ENCODE results near the gene BCAP31. TPM values are rescaled to one million over a fixed set of nuclear protein-coding genes. Genes with fewer than 3 reads are reported as not detected.

The BCAP31 gene
- total RNA-seq, 2 donors from 2014 or later: 192 to 206 TPM

GRCh38 chrX:153667281-153667955, 56.8 kb downstream of the BCAP31 start:
- Histone ChIP-seq H3K27ac (ENCODE audit: low read depth, low read length) (no peak overlapping the region), H3K4me3 (ENCODE audit: low read length) (no peak overlapping the region), H3K36me3 (ENCODE audit: control insufficient read depth, insufficient read depth, low read length) (no peaks in the 10 kb centered on the region), H3K9me3 (ENCODE audit: control insufficient read depth, low read length) (no peaks in the 10 kb centered on the region), H3K9ac (ENCODE audit: extremely low read depth, low read length, poor library complexity, severe bottlenecking) (no peak overlapping the region), H3K27me3 (ENCODE audit: control insufficient read depth, insufficient read depth, low read length, poor library complexity, severe bottlenecking) (peaks cover 4% of the 10 kb centered on the region), H3K4me1 (ENCODE audit: control insufficient read depth, insufficient read depth, low read length) (no peaks in the 10 kb centered on the region)
- peak overlapping the region; percentile 28 for H3K4me3 Mint-ChIP-seq
- no peaks in the 10 kb centered on the region for H3K36me3 Mint-ChIP-seq (ENCODE audit: low read depth)
- no peak for TF ChIP-seq CTCF (conservative IDR thresholded peaks at IDR 0.05)
- peak; percentile 25 for DNase-seq
- peaks cover 42% of the 10 kb centered on the region for H3K27me3 Mint-ChIP-seq (ENCODE audit: insufficient read depth)
- no peaks in the 10 kb centered on the region for H3K4me1 Mint-ChIP-seq
- no peak overlapping the region for H3K27ac Mint-ChIP-seq
- H3K9me3 Mint-ChIP-seq: peaks cover 65% of the 10 kb centered on the region
- 90% methylated on average over 2 to 11 of the region's 11 CpGs for WGBS, 2 experiments (ENCODE audit: insufficient coverage in 1 of 2, insufficient read length in 1 of 2)

- Histone ChIP-seq H3K27me3 (ENCODE audit: control insufficient read depth, insufficient read depth, low read length, poor library complexity, severe bottlenecking) (peaks cover 18% of the 10 kb centered on the region), H3K4me3 (ENCODE audit: low read length) (no peak overlapping the region), H3K9me3 (ENCODE audit: control insufficient read depth, low read length) (no peaks in the 10 kb centered on the region), H3K36me3 (ENCODE audit: control insufficient read depth, insufficient read depth, low read length) (no peaks in the 10 kb centered on the region), H3K4me1 (ENCODE audit: control insufficient read depth, insufficient read depth, low read length) (no peaks in the 10 kb centered on the region), H3K9ac (ENCODE audit: extremely low read depth, low read length, poor library complexity, severe bottlenecking) (no peak overlapping the region), H3K27ac (ENCODE audit: low read depth, low read length) (no peak overlapping the region)
- Mint-ChIP-seq H3K4me1 (no peaks in the 10 kb centered on the region), H3K36me3 (ENCODE audit: low read depth) (no peaks in the 10 kb centered on the region), H3K27ac (no peak overlapping the region), H3K27me3 (ENCODE audit: insufficient read depth) (peaks cover 54% of the 10 kb centered on the region), H3K9me3 (peaks cover 67% of the 10 kb centered on the region), H3K4me3 (no peak overlapping the region)
- no peak for TF ChIP-seq CTCF (conservative IDR thresholded peaks at IDR 0.05)
- peak; percentile 22 for DNase-seq
- 83 to 100% methylated on average over 1 to 9 of the region's 9 CpGs for WGBS, 2 experiments (ENCODE audit: insufficient coverage in 1 of 2, insufficient read length in 1 of 2)
Observed at GRCh38 chrX:153665726-153666306, 58.4 kb downstream of the BCAP31 start.

GRCh38 chrX:153662266-153662665, 61.9 kb downstream of the BCAP31 start:
- Histone ChIP-seq H3K9me3 (ENCODE audit: control insufficient read depth, low read length) (no peaks in the 10 kb centered on the region), H3K27me3 (ENCODE audit: control insufficient read depth, insufficient read depth, low read length, poor library complexity, severe bottlenecking) (peaks cover 23% of the 10 kb centered on the region), H3K4me1 (ENCODE audit: control insufficient read depth, insufficient read depth, low read length) (no peaks in the 10 kb centered on the region), H3K4me3 (ENCODE audit: low read length) (no peak overlapping the region), H3K9ac (ENCODE audit: extremely low read depth, low read length, poor library complexity, severe bottlenecking) (no peak overlapping the region), H3K27ac (ENCODE audit: low read depth, low read length) (no peak overlapping the region), H3K36me3 (ENCODE audit: control insufficient read depth, insufficient read depth, low read length) (no peaks in the 10 kb centered on the region)
- Mint-ChIP-seq H3K9me3 (peaks cover 60% of the 10 kb centered on the region), H3K27ac (no peak overlapping the region), H3K27me3 (ENCODE audit: insufficient read depth) (peaks cover 58% of the 10 kb centered on the region), H3K36me3 (ENCODE audit: low read depth) (no peaks in the 10 kb centered on the region), H3K4me1 (no peaks in the 10 kb centered on the region), H3K4me3 (no peak overlapping the region)
- peak; percentile 78 for TF ChIP-seq CTCF (conservative IDR thresholded peaks at IDR 0.05)
- DNase-seq: peak; percentile 91
- WGBS, 2 experiments (ENCODE audit: insufficient coverage in 1 of 2, insufficient read length in 1 of 2): 0 to 8% methylated on average over 2 to 30 of the region's 31 CpGs
